ENCODE results near the gene SPACA9.

Gene SPACA9

DNA sequence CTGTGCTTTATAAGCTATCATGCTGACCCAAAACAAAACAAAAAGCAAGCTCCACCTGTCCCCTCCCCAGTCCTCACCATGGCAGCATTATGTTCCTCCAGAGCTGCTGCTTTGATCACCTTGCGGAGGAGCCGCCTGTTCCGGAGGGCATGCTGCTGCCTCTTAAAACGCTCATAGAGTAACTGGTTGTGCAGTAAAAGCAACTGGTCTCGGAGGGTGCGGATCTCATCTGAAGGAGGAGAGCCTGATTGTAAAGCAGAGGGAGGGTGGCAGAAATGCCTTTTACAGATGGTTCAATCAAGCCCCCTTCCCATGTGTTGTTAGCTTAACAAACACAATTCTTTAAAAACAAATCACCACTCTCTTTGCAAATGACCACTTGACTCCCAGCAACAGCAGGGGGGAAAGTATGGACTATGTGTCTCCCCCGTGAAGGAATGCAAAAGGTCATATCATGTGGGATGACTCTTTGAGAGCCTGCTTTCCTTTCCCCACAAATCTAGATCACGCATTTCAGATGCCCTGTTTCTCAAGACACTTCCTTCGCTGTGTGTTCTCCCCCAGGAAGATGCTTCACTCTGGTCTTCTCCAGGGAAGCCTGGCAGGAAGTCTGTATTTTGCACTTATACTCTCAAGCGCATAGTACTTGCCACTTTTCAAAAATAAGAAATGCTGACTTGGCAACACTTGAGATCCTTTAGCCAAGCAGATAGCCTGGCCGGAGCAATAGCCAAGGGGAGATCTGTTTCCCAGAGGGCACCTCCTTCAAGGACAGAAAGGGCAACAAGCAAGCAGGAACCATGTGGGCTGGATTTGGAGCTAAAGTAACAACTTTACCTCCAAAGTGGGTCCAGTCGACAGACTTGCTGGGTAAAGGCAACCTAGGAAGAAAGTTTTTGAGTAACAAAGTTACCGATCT is 25.1 kb downstream of the SPACA9 start:
- peaks cover 83% of the 10 kb centered on the region for H3K36me3 ChIP-seq (ENCODE audit: insufficient read depth, insufficient read length, low read length)
- no peak for TF ChIP-seq ZNF274 (IDR thresholded peaks at IDR 0.05; ENCODE audit: low read depth, low read length)
- no peak for TF ChIP-seq YY1 (IDR thresholded peaks at IDR 0.05; ENCODE audit: insufficient read depth, insufficient read length)
- no peak for TF ChIP-seq SUZ12 (IDR thresholded peaks at IDR 0.05; ENCODE audit: extremely low read depth, insufficient read depth, insufficient read length)

DNA sequence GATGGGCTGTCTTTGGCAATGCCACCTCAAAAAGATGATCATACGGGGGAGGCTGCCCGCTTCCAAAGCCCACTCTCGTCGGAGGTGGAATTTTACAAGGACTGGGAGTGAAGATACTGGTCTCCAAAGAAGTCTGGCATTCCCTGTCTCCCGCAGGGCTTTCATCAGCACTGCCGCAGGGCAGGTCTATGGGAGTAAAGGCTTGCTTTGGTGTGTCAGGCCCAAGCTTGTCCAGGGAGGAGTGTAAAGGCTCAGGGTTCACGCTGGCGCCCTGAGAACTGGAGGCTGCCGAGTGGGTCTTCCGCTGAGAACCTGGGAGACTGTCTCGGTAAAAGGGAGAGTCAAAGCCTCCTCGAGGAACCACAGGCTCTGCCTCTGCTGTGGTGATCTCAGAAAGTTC is 27.0 kb downstream of the SPACA9 start:
- DNase-seq (ENCODE audit: low read depth, low spot score) = no peak
- Histone ChIP-seq H3K27me3 (ENCODE audit: insufficient read depth, insufficient read length) (no peaks in the 10 kb centered on the region), H3K4me3 (ENCODE audit: insufficient read length, low read depth) (no peak overlapping the region), H3K4me1 (ENCODE audit: insufficient read depth, insufficient read length) (peaks cover 4% of the 10 kb centered on the region), H3K36me3 (ENCODE audit: insufficient read depth, insufficient read length, low read length) (peaks cover 83% of the 10 kb centered on the region), H3K9ac (ENCODE audit: insufficient read length, low read depth) (no peak overlapping the region), H3K9me3 (ENCODE audit: insufficient read depth, low read length) (no peaks in the 10 kb centered on the region)
- TF ChIP-seq ZNF274 (IDR thresholded peaks at IDR 0.05; ENCODE audit: low read depth, low read length) (no peak), YY1 (IDR thresholded peaks at IDR 0.05; ENCODE audit: insufficient read depth, insufficient read length) (no peak), SUZ12 (IDR thresholded peaks at IDR 0.05; ENCODE audit: extremely low read depth, insufficient read depth, insufficient read length) (no peak)

More for the DNA sequence above, 25.1 kb downstream of the SPACA9 start:
- Histone ChIP-seq H3K27me3 (ENCODE audit: insufficient read depth, insufficient read length) (no peaks in the 10 kb centered on the region), H3K4me3 (ENCODE audit: insufficient read length, low read depth) (no peak overlapping the region), H3K9ac (ENCODE audit: insufficient read length, low read depth) (no peak overlapping the region), H3K4me1 (ENCODE audit: insufficient read depth, insufficient read length) (peaks cover 4% of the 10 kb centered on the region), H3K9me3 (ENCODE audit: insufficient read depth, low read length) (no peaks in the 10 kb centered on the region)
- DNase-seq (ENCODE audit: low read depth, low spot score) = peak; percentile 30

DNA sequence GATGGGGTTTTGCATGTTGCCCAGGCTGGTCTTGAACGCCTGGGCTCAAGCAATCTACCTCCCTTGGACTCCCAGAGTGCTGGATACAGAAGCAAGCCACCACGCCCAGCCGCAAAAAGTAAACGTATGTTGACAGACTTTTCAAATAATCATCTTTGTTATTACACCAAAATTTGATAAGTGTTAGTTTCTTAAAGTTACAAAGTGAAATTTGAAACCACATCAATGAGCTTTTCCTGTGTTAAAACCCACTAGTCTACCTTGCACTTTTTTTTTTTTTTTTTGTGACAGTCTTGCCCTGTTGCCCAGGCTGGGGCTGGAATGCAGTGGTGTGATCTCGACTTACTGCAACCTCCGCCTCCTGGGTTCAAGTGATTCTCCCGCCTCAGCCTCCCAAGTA is 29.9 kb downstream of the SPACA9 start:
- Histone ChIP-seq H3K4me1 (ENCODE audit: insufficient read depth, insufficient read length) (peaks cover 4% of the 10 kb centered on the region), H3K9me3 (ENCODE audit: insufficient read depth, low read length) (no peaks in the 10 kb centered on the region), H3K9ac (ENCODE audit: insufficient read length, low read depth) (no peak overlapping the region), H3K36me3 (ENCODE audit: insufficient read depth, insufficient read length, low read length) (peaks cover 78% of the 10 kb centered on the region), H3K4me3 (ENCODE audit: insufficient read length, low read depth) (no peak overlapping the region), H3K27me3 (ENCODE audit: insufficient read depth, insufficient read length) (no peaks in the 10 kb centered on the region)
- DNase-seq (ENCODE audit: low read depth, low spot score) = no peak
- TF ChIP-seq ZNF274 (IDR thresholded peaks at IDR 0.05; ENCODE audit: low read depth, low read length) (no peak), SUZ12 (IDR thresholded peaks at IDR 0.05; ENCODE audit: extremely low read depth, insufficient read depth, insufficient read length) (no peak), YY1 (IDR thresholded peaks at IDR 0.05; ENCODE audit: insufficient read depth, insufficient read length) (no peak)

DNA sequence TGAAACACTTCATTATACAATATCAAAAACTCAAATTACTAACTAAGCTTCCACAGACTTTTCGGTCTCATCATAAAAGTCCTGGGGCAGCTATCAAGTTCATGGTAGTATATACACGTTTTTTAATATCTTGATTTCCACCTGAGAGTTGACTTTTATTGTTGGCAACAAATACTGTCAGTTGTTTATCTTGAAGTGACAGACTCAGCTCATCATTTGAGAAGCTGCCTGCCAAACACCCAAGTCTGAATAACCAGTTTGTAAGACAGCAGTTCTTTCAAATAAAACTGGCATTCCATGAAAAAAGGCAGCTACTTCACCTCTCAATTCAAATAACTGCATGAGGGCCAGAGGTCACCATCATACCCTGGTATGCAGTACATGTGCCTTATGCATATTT is 30.6 kb downstream of the SPACA9 start:
- Histone ChIP-seq H3K4me3 (ENCODE audit: insufficient read length, low read depth) (no peak overlapping the region), H3K9ac (ENCODE audit: insufficient read length, low read depth) (no peak overlapping the region), H3K4me1 (ENCODE audit: insufficient read depth, insufficient read length) (peaks cover 3% of the 10 kb centered on the region), H3K27me3 (ENCODE audit: insufficient read depth, insufficient read length) (no peaks in the 10 kb centered on the region), H3K9me3 (ENCODE audit: insufficient read depth, low read length) (no peaks in the 10 kb centered on the region), H3K36me3 (ENCODE audit: insufficient read depth, insufficient read length, low read length) (peaks cover 73% of the 10 kb centered on the region)
- TF ChIP-seq SUZ12 (IDR thresholded peaks at IDR 0.05; ENCODE audit: extremely low read depth, insufficient read depth, insufficient read length) (no peak), ZNF274 (IDR thresholded peaks at IDR 0.05; ENCODE audit: low read depth, low read length) (no peak)
- no peak for DNase-seq (ENCODE audit: low read depth, low spot score)

DNA sequence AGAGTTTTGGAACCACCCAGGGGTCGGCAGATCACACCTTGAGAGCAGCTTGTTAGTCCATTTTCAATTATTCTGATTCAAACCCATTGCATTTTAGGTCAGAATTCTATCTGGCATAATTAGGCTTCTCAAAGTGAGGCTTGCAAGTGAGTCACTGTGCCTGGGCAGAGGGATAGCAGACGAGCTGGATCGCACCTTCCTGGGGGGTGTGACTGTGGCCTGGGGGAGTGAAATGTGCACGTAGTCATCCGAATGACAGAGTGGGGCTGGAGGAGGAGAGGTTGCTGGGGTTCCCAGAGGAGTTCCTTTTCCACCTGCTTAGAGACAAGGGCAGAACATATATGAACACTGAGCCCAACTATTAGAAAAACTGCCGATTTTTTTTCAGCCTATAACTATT is 31.7 kb downstream of the SPACA9 start:
- no peaks in the 10 kb centered on the region for H3K9me3 ChIP-seq (ENCODE audit: insufficient read depth, low read length)
- no peaks in the 10 kb centered on the region for H3K27me3 ChIP-seq (ENCODE audit: insufficient read depth, insufficient read length)
- H3K4me1 ChIP-seq (ENCODE audit: insufficient read depth, insufficient read length) = no peaks in the 10 kb centered on the region
- peaks cover 73% of the 10 kb centered on the region for H3K36me3 ChIP-seq (ENCODE audit: insufficient read depth, insufficient read length, low read length)
- H3K4me3 ChIP-seq (ENCODE audit: insufficient read length, low read depth) = no peak overlapping the region
- TF ChIP-seq ZNF274 (IDR thresholded peaks at IDR 0.05; ENCODE audit: low read depth, low read length) (no peak), YY1 (IDR thresholded peaks at IDR 0.05; ENCODE audit: insufficient read depth, insufficient read length) (no peak), SUZ12 (IDR thresholded peaks at IDR 0.05; ENCODE audit: extremely low read depth, insufficient read depth, insufficient read length) (no peak)
- H3K9ac ChIP-seq (ENCODE audit: insufficient read length, low read depth) = no peak overlapping the region
- no peak for DNase-seq (ENCODE audit: low read depth, low spot score)

DNA sequence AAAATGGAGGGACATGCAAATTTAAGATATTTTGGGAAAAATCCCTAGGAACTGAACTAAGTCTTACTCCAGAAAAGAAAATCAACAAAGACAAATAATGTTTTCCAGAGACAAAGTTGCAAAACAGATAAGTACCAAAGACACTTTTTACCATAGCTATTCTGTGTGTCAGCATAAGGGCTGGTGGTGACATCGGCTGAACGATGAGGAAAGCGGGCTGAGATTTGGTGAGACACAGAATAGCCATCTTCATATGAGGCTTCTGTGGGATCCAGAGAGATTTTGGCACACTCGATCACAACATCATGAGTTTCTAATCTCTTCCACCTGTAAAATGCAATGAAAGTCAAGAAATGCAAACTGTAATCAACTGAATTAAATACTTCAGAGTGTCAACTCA is 33.4 kb downstream of the SPACA9 start:
- Histone ChIP-seq H3K4me3 (ENCODE audit: insufficient read length, low read depth) (no peak overlapping the region), H3K4me1 (ENCODE audit: insufficient read depth, insufficient read length) (no peaks in the 10 kb centered on the region), H3K27me3 (ENCODE audit: insufficient read depth, insufficient read length) (no peaks in the 10 kb centered on the region), H3K9me3 (ENCODE audit: insufficient read depth, low read length) (no peaks in the 10 kb centered on the region), H3K9ac (ENCODE audit: insufficient read length, low read depth) (no peak overlapping the region), H3K36me3 (ENCODE audit: insufficient read depth, insufficient read length, low read length) (peaks cover 76% of the 10 kb centered on the region)
- no peak for DNase-seq (ENCODE audit: low read depth, low spot score)
- TF ChIP-seq SUZ12 (IDR thresholded peaks at IDR 0.05; ENCODE audit: extremely low read depth, insufficient read depth, insufficient read length) (no peak), ZNF274 (IDR thresholded peaks at IDR 0.05; ENCODE audit: low read depth, low read length) (no peak), YY1 (IDR thresholded peaks at IDR 0.05; ENCODE audit: insufficient read depth, insufficient read length) (no peak)

DNA sequence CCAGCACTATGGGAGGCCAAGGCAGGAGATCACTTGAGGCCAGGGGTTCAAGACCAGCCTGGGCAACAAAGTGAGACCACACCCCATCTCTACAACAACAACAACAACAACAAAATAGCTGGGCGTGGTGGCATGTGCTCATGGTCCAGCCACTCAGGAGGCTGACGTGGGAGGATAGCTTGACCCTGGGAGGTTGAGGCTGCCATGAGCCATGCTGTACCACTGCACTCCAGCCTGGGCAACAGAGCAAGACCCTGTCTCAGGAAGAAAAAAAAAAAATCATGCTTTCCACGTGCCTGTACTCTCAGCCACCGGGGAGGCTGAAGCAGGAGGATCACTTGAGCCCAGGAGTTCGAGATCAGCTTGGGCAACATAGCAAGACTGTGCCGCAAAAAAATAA is 36.2 kb downstream of the SPACA9 start:
- H3K9ac ChIP-seq (ENCODE audit: insufficient read length, low read depth) = no peak overlapping the region
- H3K36me3 ChIP-seq (ENCODE audit: insufficient read depth, insufficient read length, low read length) = peaks cover 79% of the 10 kb centered on the region
- H3K27me3 ChIP-seq (ENCODE audit: insufficient read depth, insufficient read length) = no peaks in the 10 kb centered on the region
- no peaks in the 10 kb centered on the region for H3K9me3 ChIP-seq (ENCODE audit: insufficient read depth, low read length)
- no peak for DNase-seq (ENCODE audit: low read depth, low spot score)
- no peak overlapping the region for H3K4me3 ChIP-seq (ENCODE audit: insufficient read length, low read depth)
- TF ChIP-seq YY1 (IDR thresholded peaks at IDR 0.05; ENCODE audit: insufficient read depth, insufficient read length) = no peak
- TF ChIP-seq ZNF274 (IDR thresholded peaks at IDR 0.05; ENCODE audit: low read depth, low read length) = no peak
- no peak for TF ChIP-seq SUZ12 (IDR thresholded peaks at IDR 0.05; ENCODE audit: extremely low read depth, insufficient read depth, insufficient read length)
- no peaks in the 10 kb centered on the region for H3K4me1 ChIP-seq (ENCODE audit: insufficient read depth, insufficient read length)

Data from NT2/D1 (cell line).